Endodermal cell (in vitro differentiated cells): Measurements from ENCODE around the gene PRDM15. TPM values are rescaled to one million over a fixed set of nuclear protein-coding genes. Genes with fewer than 3 reads are reported as not detected.

ENCODE experiments used
- DNase-seq: peaks from one replicate; pipeline ENCODE4 v3.0.0-alpha.2; 2017
- H3K27ac ChIP-seq: 2 replicates; pipeline ENCODE4 v1.5.1; 2013; ENCODE audit warnings: mild to moderate bottlenecking, low read depth, low read length, moderate library complexity
- H3K27me3 ChIP-seq: 2 replicates; pipeline ENCODE4 v1.6.1; 2013; ENCODE audit warnings: mild to moderate bottlenecking, low read length, moderate library complexity; ENCODE audit not compliant: insufficient read depth, control insufficient read depth, poor library complexity, severe bottlenecking
- H3K36me3 ChIP-seq: 2 replicates; pipeline ENCODE4 v1.7.0; 2013; ENCODE audit warnings: mild to moderate bottlenecking, low read length, moderate library complexity; ENCODE audit not compliant: control insufficient read depth, insufficient read depth
- H3K4me1 ChIP-seq: one replicate; pipeline ENCODE4 v1.7.0; 2013; ENCODE audit warnings: low read length; ENCODE audit not compliant: control insufficient read depth, insufficient read depth
- H3K4me3 ChIP-seq: 2 replicates; pipeline ENCODE4 v1.5.1; 2013; ENCODE audit warnings: mild to moderate bottlenecking, low read length, moderate library complexity
- H3K9ac ChIP-seq: 2 replicates; pipeline ENCODE4 v1.6.1; 2013; ENCODE audit warnings: mild to moderate bottlenecking, low read length, moderate library complexity; ENCODE audit not compliant: poor library complexity, severe bottlenecking; ENCODE audit errors: extremely low read depth
- H3K9me3 ChIP-seq: 2 replicates; pipeline ENCODE4 v1.6.1; 2013; ENCODE audit warnings: mild to moderate bottlenecking, low read length, moderate library complexity; ENCODE audit not compliant: control insufficient read depth
- H3K27ac Mint-ChIP-seq: 2 replicates; pipeline ENCODE4 v1.8.0; 2020; ENCODE audit warnings: mixed read lengths
- H3K27me3 Mint-ChIP-seq: 2 replicates; pipeline ENCODE4 v1.8.0; 2021; ENCODE audit warnings: mild to moderate bottlenecking, mixed read lengths; ENCODE audit not compliant: insufficient read depth
- H3K36me3 Mint-ChIP-seq: 2 replicates; pipeline ENCODE4 v1.8.0; 2020; ENCODE audit warnings: low read depth, mixed read lengths
- H3K4me1 Mint-ChIP-seq: 2 replicates; pipeline ENCODE4 v1.8.0; 2020; ENCODE audit warnings: mixed read lengths
- H3K4me3 Mint-ChIP-seq: 2 replicates; pipeline ENCODE4 v1.8.0; 2020; ENCODE audit warnings: mild to moderate bottlenecking, moderate library complexity, mixed read lengths
- H3K9me3 Mint-ChIP-seq: 2 replicates; pipeline ENCODE4 v1.8.0; 2020; ENCODE audit warnings: mild to moderate bottlenecking, mixed read lengths
- WGBS, 2 experiments: methylation state at CpG; one replicate each; pipeline versions ENCODE4 v1.1.5 to v1.1.7; 2013; ENCODE audit warnings: missing lambda C conversion rate in 2 of 2, mixed read lengths in 1 of 2; ENCODE audit not compliant: insufficient coverage in 1 of 2, insufficient read length in 1 of 2; 5-methylcytosine and 5-hydroxymethylcytosine counted together
- total RNA-seq, 2 donors: library from RNA; stranded (reverse); fragmentation: NEBNext Ultra II Directional in 1 of 2; extraction: Animal tissue kit (Norgen Biotek cat#: 25700) in 1 of 2; gene quantifications; 2 replicates in 1 of 2; 3 replicates in 1 of 2; pipeline ENCODE4 v1.2.1, GENCODE V29; 2021
- TF ChIP-seq, protein P1 (sequence below): fragments of 200-600 bp; sonication (generic); conservative IDR thresholded peaks from 2 replicates; pipeline ENCODE4 v1.5.0; 2021; ENCODE audit warnings: antibody characterized with exemption, mild to moderate bottlenecking

The PRDM15 gene
- total RNA-seq, 2 donors from 2014 or later, result 8.8 to 10.1 TPM

DNA sequence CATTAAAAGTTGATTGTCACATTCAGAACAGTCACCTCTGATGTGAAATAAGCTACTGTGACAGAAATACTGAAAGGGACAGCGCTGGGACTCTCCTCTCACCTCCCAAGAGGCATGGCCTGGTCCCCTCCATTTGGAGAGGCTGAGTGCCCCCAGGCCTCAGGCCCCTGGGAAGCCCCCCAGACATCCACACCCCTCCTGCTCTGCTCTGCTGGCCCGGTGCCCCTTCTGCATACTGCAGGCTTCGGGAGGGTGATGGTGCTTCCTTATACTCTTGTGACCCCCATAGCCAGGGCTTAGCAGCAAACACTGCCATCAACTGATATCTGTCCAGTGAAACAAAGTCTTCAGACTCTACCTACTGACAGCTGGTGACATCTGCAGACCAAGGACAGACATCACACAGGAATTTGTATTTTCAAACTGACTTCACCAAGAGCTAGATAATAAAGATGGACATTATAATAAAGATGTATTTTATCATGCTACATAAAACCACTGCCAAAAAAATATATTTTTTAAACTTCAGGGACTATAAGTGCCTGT is 37.8 kb upstream of the PRDM15 start:
- H3K27me3 Mint-ChIP-seq, result no peaks in the 10 kb centered on the region
- peaks cover 36% of the 10 kb centered on the region for H3K36me3 Mint-ChIP-seq
- H3K4me3 ChIP-seq, result no peak overlapping the region
- H3K9me3 ChIP-seq, result no peaks in the 10 kb centered on the region
- H3K27ac ChIP-seq, result no peak overlapping the region
- peaks cover 4% of the 10 kb centered on the region for H3K4me1 Mint-ChIP-seq
- no peak overlapping the region for H3K9ac ChIP-seq
- WGBS, 2 experiments, result 88% methylated on average over 3 of the region's 3 CpGs; no CpG with 5 or more reads in 1 of the 2 experiments
- H3K4me1 ChIP-seq, result no peaks in the 10 kb centered on the region
- H3K27me3 ChIP-seq, result no peaks in the 10 kb centered on the region
- TF ChIP-seq, protein P1, sequence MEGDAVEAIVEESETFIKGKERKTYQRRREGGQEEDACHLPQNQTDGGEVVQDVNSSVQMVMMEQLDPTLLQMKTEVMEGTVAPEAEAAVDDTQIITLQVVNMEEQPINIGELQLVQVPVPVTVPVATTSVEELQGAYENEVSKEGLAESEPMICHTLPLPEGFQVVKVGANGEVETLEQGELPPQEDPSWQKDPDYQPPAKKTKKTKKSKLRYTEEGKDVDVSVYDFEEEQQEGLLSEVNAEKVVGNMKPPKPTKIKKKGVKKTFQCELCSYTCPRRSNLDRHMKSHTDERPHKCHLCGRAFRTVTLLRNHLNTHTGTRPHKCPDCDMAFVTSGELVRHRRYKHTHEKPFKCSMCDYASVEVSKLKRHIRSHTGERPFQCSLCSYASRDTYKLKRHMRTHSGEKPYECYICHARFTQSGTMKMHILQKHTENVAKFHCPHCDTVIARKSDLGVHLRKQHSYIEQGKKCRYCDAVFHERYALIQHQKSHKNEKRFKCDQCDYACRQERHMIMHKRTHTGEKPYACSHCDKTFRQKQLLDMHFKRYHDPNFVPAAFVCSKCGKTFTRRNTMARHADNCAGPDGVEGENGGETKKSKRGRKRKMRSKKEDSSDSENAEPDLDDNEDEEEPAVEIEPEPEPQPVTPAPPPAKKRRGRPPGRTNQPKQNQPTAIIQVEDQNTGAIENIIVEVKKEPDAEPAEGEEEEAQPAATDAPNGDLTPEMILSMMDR, result no peak
- H3K36me3 ChIP-seq, result peaks cover 17% of the 10 kb centered on the region
- H3K4me3 Mint-ChIP-seq, result no peak overlapping the region
- no peaks in the 10 kb centered on the region for H3K9me3 Mint-ChIP-seq
- H3K27ac Mint-ChIP-seq, result no peak overlapping the region
- DNase-seq, result no peak

DNA sequence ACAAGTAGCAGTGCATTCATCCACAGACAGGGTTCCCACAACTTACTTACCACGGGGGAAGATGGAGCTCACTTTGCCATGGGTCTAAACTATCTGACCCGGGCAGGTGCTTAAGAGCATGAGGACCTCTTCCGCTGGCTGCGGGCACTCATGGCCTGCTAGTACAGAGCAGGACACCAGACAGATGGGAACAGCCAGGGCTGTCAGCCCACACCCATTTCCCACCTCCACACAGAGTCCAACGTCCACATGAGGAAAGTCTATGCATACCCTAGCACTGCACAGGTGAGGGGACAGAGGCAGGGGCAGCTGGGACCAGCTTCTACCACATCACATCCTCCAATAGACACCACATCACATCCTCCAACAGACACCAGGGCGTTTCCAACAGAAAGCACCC is 35.8 kb upstream of the PRDM15 start:
- TF ChIP-seq, protein P1, result no peak
- Mint-ChIP-seq H3K9me3 (no peaks in the 10 kb centered on the region), H3K4me3 (no peak overlapping the region)

DNA sequence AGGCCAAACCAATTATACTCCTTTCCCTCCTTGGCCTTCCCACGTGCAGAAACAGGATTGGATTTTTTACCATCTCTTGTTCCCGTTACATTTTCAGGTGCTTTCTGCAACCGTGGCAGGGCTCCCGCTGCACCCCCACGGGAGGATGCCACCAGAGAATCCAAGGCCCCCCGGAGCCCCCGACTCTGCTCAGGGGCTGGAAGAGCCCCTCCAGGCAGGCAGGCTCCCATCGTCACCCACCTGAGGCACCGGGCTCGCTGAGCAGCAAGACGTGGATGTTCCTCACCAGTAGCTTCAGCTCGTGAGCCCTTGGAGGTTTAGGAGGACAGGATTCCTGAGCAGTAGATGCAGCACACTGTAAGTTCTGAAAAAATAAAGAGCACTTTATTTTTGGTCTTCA is 35.2 kb upstream of the PRDM15 start:
- WGBS, 2 experiments, result 85 to 93% methylated on average over 4 to 12 of the region's 12 CpGs
- Mint-ChIP-seq H3K27ac (no peak overlapping the region), H3K9me3 (no peaks in the 10 kb centered on the region), H3K36me3 (peaks cover 48% of the 10 kb centered on the region), H3K4me3 (no peak overlapping the region), H3K27me3 (no peaks in the 10 kb centered on the region), H3K4me1 (no peaks in the 10 kb centered on the region)
- Histone ChIP-seq H3K27ac (no peak overlapping the region), H3K36me3 (peaks cover 26% of the 10 kb centered on the region), H3K27me3 (no peaks in the 10 kb centered on the region), H3K9me3 (no peaks in the 10 kb centered on the region), H3K9ac (no peak overlapping the region), H3K4me3 (no peak overlapping the region), H3K4me1 (no peaks in the 10 kb centered on the region)
- DNase-seq, result no peak
- TF ChIP-seq, protein P1, result no peak

More for the DNA sequence above, 35.8 kb upstream of the PRDM15 start:
- no peaks in the 10 kb centered on the region for H3K9me3 ChIP-seq
- 67 to 85% methylated on average over 3 to 6 of the region's 6 CpGs for WGBS, 2 experiments
- peaks cover 26% of the 10 kb centered on the region for H3K36me3 ChIP-seq
- no peak overlapping the region for H3K27ac ChIP-seq
- Mint-ChIP-seq H3K36me3 (peaks cover 46% of the 10 kb centered on the region), H3K4me1 (no peaks in the 10 kb centered on the region), H3K27ac (no peak overlapping the region), H3K27me3 (no peaks in the 10 kb centered on the region)
- H3K4me3 ChIP-seq, result no peak overlapping the region
- no peaks in the 10 kb centered on the region for H3K4me1 ChIP-seq
- no peak for DNase-seq
- no peak overlapping the region for H3K9ac ChIP-seq
- H3K27me3 ChIP-seq, result no peaks in the 10 kb centered on the region
